NCI-H526 (cell line): ENCODE measurements around the gene DSG2.
"Not testable (repeated sequence)": the region's sequence is repeated elsewhere in the genome, so short reads cannot be mapped to it uniquely, and the experiment has no call there.

Experiments used
- DNase-seq, 2 experiments: peaks; one replicate each; lab custom pipeline; 2025; lab: John Stamatoyannopoulos, UW

DSG2 gene

GRCh38 chr18:31500051-31500688, 2.2 kb downstream of the DSG2 start:
- DNase-seq: peak in 1 of 2 experiments; percentile 34

DNA sequence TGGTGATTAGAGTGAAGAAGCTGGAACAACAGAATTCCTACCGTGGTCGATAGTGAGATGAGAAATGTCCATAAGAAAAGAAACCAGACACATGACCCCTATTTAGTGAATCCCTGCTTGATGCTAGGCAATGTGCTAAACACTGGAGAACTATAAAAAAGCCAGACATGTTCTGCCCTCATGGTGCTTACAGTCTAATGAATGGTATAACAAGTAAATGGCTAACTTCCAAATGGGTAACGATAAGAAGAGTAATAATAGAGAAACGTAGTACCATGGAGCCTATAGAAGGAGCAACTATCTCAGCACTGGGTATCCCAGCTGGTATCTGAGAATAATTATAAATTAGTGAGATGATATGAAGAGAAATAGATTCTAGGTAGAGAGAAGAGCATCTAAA, 5.0 kb downstream of the DSG2 start:
- no peak for DNase-seq

GRCh38 chr18:31504455-31505147, 6.6 kb downstream of the DSG2 start:
- no peak for DNase-seq

DNA sequence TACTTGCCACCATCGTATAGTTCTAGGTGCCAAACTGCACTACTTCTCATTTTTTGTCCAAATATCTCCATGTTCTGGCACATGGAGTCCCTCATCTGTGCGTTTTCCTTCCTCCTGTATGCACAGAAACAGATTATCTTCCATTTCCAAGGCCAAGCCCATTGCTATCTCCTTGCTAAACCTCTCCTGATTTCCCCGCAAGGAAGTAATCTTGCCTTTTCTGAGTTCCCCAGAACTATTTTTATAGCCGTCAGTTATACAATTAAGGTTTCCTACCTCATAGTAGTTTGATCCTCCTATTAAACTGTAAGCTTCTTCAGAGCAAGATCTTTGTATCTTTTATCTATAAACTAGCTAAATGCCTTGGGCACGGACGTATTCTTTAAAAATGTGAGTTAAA, 7.2 kb downstream of the DSG2 start:
- no peak for DNase-seq

DNA sequence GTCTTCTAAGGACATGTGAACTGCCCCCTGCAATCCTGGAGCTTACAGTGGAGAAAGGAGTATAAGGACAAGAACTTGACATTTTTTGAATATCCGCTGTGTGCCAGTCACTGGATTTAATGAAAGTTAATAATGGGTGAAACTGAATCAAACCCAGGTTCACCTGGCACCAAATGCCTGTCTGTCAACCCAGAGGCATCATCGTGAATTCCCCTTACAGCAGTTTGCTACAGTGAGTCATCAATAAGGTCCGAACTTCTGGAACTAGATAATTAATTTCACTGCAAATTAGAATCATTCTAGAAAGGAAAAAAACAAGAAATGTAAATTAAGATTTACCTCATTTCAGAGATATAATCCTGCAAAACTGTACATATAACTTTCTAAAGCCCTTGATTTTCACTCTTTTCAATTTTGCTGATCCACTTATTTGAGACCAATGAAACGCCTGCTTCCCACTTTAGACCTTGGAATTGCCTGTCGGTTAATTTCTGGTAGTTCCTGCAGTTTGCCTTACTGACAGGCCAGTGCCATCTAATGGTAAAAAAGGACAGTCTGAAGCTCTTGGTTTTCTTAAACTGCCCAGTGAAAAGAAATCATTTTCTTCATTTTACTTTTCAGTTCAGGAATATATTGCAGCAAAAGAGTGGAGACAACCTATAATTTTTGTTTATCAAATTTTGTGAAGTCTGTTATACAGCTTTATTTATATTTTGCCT, 8.2 kb downstream of the DSG2 start:
- DNase-seq: no peak

DNA sequence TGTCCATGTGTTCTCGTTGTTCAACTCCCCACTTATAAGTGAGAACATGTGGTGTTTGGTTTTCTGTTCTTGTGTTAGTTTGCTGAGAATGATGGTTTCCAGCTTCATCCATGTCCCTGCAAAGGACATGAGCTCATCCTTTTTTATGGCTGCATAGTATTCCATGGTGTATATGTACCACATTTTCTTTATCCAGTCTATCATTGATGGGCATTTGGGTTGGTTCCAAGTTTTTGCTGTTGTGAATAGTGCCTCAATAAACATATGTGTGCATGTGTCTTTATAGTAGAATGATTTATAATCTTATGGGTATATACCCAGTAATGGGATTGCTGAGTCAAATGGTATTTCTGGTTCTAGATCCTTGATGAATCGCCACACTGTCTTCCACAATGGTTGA, 9.1 kb downstream of the DSG2 start:
- not testable (repeated sequence) for DNase-seq

- DNase-seq: no peak
Observed at GRCh38 chr18:31508781-31509180, 10.8 kb downstream of the DSG2 start.

DNA sequence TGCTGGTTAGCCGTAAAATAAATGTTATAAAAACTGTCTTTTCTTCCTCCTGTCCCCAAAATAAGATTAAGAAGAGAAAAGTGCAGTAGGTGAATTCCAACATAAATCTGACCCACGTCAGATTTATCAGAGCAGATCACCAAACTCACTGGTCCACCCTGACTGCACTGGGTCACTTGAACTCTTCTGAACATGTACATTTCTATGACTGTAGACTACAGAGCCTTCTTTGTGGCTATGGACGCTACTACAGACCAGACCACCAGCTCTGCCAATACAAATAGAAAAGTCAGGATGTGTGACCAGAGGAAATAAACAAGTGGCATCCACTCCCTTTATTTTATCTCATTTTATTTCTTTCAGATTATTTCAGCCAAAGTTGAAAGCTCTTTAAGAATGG, 11.6 kb downstream of the DSG2 start:
- DNase-seq: no peak

DNA sequence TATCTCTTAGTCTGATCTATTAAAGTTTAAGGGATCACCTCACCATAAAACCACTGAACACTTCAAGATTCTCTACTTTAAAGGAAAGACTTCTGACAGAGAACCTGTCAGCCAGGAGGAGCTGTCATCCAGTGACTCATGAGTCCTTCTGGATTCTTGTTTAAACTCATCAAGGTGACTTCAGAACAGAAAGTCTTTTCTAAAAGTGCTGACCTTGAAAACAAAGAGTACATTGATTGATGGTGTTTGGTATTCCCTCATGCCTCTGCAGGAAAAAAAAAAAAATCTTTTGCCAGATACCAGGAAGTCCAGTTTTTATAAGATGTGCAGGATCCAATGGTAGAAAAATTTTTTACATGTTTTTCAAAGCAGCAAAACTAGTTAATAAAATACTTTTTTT, 12.3 kb downstream of the DSG2 start:
- DNase-seq: no peak

GRCh38 chr18:31511098-31511497, 13.1 kb downstream of the DSG2 start:
- DNase-seq: no peak

GRCh38 chr18:31512203-31512764, 14.3 kb downstream of the DSG2 start:
- no peak for DNase-seq

GRCh38 chr18:31513189-31513935, 15.4 kb downstream of the DSG2 start:
- DNase-seq: no peak

- no peak for DNase-seq
Observed at GRCh38 chr18:31516437-31516836, 18.5 kb downstream of the DSG2 start.

- no peak for DNase-seq
Observed at GRCh38 chr18:31526374-31526773, 28.4 kb downstream of the DSG2 start.

GRCh38 chr18:31533236-31533635, 35.3 kb downstream of the DSG2 start:
- DNase-seq: no peak

- DNase-seq: no peak
Observed at GRCh38 chr18:31538837-31539236, 40.9 kb downstream of the DSG2 start.

DNA sequence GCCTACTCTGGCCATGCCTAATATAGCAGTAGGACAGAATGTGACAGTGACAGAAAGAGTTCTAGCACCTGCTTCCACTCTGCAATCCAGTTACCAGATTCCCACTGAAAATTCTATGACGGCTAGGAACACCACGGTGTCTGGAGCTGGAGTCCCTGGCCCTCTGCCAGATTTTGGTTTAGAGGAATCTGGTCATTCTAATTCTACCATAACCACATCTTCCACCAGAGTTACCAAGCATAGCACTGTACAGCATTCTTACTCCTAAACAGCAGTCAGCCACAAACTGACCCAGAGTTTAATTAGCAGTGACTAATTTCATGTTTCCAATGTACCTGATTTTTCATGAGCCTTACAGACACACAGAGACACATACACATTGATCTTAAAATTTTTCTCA, 48.5 kb downstream of the DSG2 start:
- DNase-seq: no peak

DNA sequence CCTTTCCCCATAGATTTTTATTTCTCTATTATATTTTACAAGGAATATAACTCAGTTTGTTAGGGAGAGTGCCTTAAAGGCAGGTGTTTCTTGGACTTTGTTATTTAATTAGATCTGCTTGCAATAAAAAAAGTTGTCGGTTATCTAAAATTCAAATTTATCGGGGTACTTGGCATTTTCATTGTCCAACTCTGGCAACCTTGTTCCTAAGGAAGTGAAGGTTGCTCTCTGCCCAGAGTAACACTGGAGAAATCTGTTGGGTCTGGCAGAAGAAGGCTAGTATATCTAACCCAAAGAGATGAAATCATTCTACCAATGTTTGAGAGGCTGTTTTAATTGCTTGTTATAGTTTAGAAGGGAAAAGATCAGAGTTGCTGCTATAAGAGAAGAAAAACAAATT, 50.9 kb downstream of the DSG2 start:
- no peak for DNase-seq

DNA sequence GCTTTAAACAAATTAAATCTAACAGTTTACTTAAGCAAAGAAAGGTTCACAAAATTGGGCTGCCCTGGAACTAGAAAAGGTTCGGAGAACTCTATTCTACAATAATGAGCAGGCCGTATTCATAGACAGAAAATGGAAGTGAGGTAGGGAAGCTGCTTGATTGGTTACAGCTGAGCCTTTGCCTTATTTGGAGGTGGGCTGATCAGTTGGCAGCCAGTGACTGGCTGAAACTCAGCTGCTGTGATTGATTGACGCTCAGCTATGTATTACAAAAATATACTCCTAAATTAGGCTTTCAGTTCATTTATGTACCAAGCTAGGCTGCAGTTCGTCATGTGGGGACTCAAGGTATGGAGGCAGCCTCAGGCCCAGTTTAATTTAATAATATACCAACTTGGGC, 51.4 kb downstream of the DSG2 start:
- no peak for DNase-seq

DNA sequence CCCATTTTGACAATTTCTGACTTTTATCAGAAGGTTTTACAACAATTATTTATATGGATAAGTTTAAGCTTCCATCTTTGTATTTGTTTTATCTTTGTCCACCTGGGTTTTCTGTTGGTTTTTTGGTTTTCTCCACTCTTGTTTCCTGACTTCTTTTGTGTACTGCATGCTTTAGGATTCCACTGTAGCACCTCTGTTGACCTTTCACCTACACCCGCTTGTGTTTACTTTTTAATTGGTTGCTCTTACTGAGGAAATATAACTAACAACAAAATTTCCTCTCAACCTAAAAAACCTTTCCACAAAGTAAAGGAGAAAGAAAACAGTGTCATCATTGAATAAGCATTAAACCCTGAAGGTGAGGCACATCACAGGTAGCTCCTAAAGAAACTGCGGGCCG, 53.9 kb downstream of the DSG2 start:
- no peak for DNase-seq

GRCh38 chr18:31553800-31554199, 55.8 kb downstream of the DSG2 start:
- DNase-seq: no peak

DNA sequence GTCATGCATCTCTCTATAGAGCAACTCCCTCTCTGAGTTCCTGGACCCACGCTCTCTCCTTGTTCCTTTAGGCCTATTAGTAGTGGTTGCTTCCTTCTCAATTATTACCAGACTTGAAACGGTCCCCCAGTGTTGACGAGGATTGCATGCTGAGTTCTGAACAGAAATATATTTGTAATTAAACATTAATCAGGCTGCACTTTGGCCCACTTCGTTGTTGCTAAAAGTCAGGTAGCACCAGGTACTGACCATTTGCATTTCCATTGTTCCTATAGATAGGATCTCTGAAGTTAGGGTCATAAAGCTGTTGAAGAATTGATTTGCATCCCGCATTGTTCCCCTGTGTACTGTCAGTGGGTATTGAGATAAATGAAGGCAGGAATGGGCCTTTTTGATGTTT, 56.8 kb downstream of the DSG2 start:
- peak; percentile 47 to 69 for DNase-seq
